HUDEP-2 (cell line): ENCODE results near the gene MUC5B.

Experiments used
- DNase-seq, 76 experiments: peaks; one replicate each; lab custom pipeline; 2025; ENCODE audit not compliant: unreplicated experiment in 76 of 76; lab: John Stamatoyannopoulos, UW

Gene MUC5B

DNA sequence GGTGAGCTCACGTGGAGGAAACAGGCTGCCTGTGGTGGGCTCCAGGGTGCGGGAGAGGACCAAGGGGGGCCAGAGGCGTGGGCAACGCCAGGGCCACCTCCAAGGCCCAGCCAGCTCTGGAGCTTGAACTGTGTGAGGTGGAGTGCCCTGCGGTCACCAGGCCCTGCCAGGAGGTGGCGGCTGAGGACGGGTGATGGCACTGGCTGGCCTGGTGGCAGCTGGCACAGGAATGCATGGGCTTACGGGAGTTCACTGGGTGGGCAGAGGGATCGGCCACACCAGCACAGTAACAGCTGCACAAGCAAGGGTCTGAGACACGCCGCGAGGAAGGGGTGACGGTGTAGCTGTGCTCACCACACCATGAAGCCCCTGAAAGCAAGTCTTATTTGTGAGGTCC, 70.8 kb downstream of the MUC5B start:
- DNase-seq, result peak in 13 of 76 experiments; percentile 5 to 40 (median 17)

DNA sequence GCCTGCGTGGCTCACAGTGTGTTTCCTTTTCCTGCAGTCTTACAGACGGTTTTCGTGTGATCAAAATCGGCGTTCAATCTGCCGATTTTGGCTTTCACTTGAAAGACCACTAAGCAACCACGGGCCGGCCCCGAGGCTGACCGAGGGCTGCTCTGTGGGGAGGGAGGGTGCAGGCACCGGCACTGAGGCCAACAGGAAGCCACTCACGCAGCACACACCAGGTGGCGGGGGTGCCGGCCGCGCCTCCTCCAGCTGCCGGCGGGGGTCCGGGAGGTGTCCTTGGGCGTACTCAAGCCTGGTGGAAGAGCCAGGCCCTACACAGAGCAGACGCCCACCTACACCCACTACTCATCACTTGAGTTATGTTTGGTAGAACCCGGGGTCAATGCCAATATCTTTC, 72.2 kb downstream of the MUC5B start:
- no peak for DNase-seq

DNA sequence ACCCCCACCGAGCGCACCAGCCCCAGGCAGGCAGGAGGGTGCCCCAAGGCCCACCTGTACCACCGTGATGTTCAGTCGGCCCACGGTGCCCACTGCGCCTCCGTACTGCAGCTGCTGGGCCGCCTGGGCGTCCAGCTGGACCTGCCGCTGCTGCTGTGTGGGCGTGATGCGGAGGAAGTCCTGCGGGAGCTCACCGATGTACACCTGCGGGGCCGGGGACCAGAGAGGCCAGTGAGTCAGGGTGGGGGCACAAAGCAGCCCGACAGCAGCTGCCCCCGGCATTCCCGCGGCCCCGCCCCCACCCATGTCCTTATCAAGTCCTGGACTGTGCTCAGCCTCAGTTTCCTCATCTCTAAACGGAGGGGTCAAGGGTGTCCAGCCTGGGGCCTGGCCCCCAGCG, 72.7 kb downstream of the MUC5B start:
- no peak for DNase-seq

DNA sequence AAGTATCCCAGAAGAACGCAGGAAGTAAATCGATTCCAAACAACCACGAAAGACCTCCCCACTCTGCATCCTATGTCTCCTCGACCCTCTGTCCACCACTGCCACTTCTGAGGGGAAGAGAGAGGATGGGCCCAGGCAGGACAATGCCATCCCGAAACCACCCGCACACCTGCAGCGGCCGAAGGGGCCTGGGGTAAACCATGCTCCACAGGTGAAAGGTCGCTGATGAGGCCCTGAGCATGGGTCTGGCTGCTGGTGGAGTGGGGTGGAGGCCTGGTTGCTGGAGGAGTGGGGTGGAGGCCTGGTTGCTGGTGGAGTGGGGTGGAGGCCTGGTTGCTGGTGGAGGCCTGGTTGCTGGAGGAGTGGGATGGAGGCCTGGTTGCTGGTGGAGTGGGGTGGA, 73.4 kb downstream of the MUC5B start:
- DNase-seq, result no peak

DNA sequence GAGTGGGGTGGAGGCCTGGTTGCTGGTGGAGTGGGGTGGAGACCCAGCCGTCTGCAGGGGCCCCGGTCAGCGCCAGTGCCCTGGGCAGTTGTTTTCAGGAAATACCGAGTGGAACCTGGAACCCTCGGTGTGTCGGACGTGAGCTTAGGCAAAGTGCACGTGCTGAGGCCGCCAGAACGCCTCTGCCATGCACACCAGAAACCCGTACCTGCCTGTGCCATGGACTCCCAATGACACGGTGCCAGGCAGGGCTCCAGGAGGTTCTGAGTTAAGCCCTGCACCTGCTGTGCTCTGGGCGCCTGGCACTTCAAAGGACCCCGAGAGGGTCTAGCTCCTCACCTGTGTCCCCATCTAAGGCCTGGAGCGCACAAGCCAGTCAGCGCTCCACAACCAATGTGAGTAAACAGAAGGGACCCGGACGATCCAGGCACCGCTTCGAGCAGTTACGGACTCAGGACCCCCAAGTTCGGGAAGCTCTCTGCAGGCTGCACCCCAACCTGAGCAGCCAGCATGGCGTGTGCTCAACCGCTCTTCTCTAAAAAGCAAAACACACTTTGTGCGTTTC, 74.2 kb downstream of the MUC5B start:
- no peak for DNase-seq

DNA sequence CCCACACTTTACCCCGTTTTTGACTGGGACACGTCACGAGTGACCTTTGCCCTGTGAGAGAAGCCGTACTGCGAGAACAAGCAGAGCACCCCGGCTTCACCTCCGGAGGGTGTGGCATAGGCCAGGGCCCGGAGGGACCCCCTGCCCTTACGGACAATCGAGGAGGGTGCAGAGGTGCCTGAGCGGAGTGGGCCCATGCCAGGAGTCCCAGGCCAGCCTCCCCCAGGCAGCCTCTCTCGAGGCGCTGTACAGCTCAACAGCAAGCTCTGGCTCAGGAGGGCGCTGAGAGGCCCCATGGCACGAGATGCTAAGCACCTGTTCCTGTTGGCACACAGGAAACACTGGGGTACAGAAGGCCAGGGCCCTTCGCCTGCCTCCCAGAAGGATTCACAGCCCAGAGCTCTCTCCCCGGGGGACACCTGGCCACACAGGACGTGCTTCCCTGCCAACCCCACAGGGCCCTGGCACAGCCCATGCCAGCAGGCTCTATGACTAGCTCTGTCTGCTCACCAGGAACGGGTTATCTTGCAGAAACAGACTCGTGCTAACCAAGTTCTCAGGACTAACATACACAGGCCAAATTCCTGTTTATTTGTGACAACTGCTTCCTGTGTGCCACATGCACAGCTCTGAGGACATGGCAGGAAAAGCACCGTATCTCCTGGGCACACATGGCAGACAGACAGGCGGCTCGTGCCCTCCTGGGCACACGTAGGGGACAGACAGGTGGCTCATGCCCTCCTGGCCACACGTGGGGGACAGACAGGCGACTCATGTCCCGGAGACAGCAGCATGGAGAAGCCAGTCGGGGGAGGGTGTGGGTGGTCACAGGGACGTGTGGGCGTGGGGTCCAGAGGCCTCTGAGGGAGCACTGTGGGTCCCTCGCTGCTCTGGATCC, 75.0 kb downstream of the MUC5B start:
- DNase-seq, result peak in 19 of 76 experiments; percentile 8 to 63 (median 25)

DNA sequence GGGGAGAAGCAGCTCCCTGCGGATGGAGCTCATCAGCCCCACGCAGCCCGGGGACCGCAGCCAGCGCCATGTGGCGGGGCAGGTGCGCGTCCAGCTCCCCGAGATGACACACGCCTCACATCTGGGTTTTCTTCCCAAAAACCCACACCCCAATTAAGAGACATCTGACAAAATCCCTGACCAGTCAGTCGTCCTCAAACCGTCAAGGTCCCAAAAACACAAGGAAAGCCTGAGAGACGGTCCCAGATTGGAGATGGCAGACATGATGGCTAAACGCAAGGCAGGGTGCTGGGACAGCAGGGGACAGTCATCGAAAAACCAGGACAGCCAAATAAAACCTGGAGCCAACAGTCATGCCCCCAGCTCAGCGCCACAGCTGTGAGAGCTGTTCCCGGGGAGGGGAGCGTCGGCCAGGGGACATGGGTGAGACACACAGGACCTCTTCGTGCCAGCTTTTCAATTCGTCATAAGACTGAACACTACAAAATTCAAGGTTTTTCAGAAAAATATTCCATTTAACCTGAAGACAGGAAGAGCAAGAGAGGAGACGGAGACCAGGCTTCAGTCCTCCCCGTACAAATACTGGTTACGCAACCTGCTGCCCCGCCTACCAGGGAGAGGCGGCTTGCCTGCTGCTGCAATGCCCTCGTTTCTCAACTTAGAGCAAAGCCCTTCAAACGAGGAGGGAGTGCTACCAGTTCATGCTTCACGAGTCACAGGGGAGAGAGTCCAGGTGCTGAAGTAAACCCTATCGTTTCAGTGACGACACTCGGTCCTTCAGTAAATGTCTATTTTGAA, 76.0 kb downstream of the MUC5B start:
- peak in 2 of 76 experiments; percentile 3 to 10 for DNase-seq

DNA sequence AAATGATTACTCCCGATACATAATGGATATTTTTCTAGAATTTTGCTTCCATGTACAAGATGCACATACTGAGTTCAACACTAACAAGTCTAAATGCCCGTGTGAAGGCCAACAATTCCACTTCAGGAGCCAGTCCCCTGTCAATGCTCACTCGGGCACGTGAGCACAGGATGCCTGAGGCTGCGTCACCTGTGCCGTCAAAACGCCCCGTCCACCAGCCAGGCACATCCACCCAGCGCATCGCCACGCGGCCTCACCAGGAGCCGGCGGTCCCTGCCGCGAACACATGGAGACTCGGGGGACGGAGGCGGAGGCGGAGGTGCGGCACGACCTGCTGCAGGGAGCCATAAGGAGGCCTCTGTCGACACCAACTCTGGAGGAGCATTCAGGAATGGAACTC, 76.8 kb downstream of the MUC5B start:
- no peak for DNase-seq

DNA sequence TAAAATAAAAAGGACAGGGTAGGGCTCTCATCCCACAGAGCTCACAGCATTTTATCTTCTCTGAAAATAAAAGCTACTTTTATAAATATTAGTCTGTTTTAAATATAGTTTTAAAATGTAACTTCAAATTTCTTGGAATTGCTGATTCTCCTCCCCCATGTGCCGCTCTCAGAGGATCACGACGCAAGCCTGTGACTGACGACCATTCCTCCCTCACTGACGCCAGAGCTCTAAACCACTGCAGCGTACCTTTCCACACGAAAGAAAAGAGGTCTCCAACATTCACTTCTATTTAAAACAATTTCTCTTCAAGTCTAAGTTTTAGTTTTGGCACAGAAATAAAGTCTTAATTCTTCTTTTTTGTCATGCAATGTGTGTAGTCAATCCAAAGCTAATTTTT, 77.3 kb downstream of the MUC5B start:
- DNase-seq, result no peak

DNA sequence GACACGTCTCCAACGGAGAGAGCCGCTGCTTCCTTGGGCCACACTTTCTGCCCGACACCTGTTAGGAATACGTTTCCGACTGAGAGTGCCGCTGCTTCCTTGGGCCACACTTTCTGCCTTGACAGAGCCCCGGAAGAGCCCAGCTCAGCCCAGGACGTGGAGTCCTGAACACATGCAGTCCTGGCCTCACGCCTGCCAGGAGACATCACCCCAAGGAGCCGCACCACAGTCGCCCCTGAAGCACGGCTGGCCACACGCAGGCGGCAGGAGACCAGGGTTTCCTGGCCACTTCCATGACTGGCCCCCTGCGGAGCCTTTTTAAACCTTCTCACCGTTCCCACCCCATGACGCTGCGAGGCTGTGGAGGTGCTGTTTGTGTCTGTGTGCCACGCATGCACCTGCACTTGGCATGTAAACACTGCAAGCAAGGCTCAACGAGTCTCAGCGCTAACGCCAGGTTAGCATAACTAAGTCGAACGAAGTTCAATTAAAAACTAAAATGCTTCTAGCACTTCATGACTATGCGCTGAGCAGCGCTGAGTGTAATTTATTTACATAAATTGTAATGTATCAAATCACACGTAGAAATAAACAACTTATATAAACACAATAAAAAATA, 77.8 kb downstream of the MUC5B start:
- no peak for DNase-seq

DNA sequence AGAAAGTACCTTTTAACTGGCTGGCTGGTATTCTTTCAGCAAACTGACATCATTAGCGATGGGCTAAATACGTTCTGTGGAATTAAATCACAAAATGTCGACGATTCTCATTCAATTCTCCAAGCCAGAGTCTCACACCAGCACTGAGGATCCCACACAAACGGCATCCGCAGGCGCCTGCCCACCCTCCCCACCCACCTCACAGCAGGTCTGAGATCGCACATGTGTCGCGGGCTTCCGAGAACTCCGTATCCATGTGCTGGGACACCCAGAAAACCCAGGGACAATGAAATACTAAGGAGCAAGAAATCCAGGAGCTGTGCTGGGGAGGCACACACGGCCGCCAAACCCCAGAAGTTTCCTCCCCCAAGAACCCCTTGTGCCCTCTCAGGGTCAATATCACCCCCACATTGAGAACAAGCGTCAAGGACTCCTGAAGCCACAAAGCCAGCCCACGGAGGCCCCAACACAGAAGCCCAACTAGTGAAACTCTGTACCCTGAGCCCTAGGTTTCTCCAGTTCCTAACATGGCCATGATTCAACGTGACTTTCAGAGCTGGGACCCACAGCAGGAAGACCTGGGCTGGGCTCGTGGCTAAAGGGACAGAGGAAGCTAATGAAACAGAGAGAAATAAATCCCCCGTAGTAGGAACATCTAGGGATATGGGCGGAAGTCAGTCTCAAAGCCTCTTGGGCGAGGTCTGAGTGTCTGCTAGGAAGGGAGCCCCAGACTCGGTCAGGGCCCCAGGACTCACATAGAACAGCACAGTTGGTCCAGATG, 78.5 kb downstream of the MUC5B start:
- DNase-seq, result no peak

DNA sequence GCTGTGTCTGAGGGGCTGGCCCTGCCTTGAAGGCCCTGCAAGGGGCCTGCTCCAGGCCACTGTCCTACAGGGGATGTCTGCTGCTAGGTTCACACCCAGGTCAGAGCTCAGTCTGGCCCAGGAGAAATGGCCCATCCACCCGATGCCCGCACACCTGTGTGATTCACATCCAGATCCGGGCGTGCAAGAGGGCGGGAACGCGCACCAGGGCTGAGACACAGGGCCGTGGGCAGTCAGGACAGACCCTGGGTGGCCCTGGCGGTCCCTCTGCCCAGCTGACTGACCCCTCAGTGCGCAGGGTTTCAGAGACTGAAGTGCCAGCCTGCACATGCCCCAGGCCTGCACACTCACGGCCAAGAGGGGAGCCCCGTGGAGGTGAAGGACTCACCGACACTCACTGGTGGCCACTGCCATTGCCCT, 79.2 kb downstream of the MUC5B start:
- no peak for DNase-seq

DNA sequence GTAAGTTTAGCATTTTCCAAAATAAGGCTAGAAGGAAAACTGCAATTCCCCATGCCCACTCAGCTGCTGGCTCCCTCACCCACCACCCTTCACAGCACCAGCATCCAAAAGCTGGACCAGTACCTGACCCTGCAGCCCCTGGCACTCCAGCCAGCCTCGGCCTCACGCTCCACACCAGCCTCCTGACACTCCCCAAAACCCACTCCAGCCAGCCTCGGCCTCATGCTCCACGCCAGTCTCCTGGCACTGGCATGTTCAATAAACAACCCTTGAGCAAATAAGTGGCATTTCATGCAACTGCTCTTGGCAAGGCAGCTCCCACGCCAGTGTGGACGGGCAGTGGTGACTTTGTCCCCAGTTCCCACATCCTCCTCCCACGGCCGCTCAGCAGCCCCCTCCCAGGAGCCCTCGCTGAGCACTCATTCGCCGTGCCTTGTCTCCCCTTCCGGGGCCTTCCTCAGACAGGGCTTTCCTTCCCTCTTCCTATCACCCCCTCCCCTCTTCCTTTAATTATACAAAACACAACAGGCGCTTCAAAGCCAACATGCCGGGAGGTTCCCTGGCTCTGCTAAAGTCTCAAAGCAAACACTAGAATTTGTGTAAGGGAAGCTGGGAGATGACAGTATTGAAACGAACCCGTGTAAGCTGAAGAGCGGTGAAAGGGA, 79.7 kb downstream of the MUC5B start:
- DNase-seq, result no peak

DNA sequence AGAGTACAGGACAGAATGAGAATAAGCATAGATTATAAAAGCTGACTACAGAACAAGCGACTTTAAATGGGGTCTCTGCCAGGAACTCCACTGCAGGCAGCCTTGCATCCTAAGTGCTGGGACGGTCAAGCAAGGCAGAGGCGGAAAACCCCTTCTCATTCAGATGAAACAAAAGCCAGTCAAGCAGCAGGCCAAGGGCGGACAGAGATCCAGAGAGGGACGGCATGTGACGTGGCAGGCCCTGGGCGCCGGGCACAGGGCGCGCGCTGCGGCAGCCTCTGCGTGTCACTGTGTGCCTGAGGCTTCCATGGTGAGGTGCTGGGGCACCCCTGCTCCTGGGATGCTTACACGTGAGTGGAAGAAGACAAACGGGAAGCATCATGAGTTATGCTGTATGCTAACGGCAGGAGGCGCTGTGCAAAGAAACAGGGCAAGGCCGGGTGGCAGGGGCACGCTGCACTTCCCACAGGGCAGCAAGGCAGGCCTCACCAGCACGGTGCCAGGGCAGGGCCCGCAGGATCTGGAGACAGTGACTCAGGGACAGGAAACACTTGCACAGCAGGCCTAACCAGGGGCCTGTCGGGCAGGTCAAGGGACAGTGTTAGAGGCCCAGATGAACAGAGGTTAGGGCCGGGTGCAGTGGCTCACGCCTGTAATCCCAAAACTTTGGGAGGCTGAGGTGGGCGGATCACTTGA, 80.4 kb downstream of the MUC5B start:
- peak in 1 of 76 experiments; percentile 8 for DNase-seq

DNA sequence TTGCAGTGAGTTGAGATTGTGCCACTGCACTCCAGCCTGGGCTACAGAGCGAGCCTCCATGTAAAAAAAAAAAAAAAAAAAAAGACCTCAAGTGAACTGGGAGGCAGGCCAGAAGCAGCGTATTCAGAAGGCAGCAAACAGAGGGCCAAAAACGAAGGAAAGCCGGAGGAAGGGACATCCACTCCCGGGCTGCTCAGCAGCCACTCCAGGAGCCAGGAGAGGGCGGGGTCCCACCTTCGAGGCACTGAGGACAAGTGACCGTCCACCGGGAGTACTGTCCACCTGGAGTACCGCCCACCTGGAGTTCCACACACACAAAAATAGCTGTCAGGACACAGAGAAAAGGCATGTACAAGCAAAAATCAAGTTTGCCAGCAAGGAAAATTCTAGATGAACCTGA, 81.1 kb downstream of the MUC5B start:
- no peak for DNase-seq

DNA sequence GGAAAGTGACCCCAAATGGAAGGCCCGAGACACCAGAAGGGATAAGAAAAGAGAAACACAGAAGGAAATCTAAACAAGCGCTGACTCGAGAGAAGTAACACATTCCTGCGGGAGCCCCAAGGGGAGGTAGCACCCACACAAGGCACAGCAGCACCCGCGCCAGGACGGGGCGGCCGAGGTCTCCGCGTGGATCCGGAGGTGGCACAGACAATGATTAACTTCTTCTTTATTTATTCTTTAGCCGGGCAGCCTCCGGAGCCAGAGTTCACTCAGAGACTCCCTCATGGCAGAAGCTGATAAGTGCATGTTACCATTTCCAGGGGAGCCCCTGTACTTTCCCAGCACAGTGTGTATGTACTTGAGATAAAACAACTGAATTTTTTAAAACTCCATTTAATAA, 81.5 kb downstream of the MUC5B start:
- DNase-seq, result no peak

DNA sequence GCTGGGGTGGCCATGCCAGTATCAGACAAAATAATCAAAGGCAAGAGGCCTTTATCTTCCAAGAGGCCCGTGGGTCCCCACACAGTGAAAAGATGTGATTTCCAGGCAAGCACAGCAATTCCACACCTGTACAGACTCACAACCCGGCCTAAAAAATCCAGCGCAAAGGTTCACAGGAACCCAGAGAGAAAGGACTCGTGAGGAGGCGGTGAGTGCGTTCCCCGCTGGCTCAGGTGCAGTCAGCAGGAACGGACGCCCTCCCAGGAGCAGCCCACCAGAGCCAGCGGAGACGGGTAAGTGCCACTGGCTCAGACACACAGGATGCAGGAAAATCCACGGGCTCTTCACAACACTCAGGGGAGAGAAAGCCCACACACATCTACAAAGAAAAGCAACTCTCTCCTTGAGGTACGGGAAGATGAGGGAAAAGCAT, 82.2 kb downstream of the MUC5B start:
- DNase-seq, result no peak

DNA sequence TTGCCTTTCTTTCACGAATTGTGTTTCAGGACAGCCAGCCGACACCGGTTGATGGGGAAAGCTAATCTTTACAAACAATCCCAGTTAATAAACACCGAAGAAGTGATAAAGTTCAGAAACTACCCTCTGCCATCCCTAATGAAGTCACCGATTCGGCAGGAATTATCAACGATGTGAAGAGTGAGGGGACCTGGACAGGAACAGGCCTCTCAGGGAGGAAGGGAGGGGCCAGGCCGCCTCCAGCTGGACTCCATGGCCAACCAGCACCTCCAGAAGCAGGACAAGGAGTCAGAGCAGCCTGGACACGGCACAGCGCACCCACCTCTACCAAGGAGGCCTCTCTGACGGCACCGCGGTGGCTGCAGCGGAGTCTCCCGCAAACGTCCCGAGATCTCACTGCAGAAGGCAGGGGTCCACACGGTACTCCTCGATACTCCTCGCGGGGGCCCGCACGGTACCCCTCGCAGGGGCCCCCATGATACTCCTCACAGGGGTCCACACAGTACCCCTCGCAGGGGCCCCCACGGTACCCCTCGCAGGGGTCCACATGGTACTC, 82.7 kb downstream of the MUC5B start:
- no peak for DNase-seq
